Stromal cell of bone marrow (primary cell): ENCODE results near the gene PRKCD.

Experiments
- DNase-seq: peaks from one replicate; pipeline ENCODE4 v3.0.0-alpha.2; 2012; ENCODE audit warnings: low read depth

The PRKCD gene

DNA sequence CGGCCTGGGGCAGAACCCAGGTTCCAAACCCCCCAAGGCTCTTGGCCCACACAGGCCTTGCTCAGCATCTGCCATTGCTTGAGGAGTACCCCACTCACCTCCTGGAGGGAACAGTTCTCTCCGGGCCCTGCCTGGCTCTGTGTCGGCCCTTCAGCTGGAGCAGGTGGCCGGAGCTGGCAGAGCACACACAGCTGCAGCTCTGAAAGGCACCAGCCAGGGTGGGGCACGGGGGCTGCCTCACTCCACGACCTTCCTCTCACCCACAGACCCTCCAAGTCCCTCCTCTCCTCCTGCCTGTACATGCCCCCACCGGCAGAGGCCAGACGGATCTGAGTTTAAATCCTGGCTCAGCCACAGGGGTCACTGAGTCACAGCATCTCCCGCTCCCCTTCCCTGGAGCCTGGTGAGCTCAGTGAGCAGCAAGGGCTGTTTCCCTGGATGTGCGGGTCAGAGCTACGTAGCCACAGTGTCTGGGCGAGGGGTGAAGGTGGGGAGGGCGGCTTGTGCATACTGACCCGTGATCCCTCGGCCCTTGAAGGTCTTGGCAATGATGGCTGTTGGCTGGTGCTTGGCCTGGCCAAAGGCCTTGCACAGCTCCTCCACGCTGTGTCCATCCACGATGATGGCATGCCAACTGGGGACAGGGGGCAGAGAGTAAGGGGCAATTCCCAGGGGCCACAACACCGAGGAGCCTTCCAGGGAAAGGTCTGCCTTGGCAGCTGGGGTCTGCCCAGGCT, 71.8 kb downstream of the PRKCD start:
- no peak for DNase-seq

DNA sequence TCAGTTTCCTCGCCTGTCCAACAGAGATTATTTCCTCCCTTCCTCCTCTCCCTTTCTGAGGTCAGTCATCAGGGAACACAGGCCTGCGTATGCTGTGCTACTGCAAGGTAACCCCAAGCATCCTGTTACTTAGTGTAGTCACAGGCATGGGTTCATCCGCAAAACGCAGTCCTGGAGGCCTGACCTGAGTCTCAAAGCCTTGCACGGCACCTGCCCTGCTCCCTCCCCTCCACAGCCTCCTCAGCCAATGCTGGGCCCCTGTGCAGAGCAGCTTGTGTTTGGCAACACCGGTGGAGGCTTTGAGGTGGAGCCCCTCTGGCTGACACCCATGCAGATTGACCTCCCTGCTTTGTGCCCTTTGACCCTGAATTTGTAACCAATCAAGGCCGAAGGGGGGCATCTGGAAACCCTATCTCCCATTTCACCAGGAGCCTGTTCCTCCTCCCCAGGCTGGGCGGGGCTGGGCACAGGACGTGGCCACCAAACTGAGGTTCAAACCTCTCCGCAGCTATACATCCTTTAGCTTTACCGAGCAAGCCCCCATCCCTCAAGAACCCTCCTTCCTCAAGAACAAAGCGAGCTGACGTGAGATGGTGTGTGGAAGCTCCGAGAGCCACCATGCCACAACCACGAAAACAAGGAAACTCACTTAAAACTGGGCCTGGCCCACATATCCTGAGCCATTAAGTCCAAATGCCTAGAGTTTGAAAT, 73.3 kb downstream of the PRKCD start:
- no peak for DNase-seq

DNA sequence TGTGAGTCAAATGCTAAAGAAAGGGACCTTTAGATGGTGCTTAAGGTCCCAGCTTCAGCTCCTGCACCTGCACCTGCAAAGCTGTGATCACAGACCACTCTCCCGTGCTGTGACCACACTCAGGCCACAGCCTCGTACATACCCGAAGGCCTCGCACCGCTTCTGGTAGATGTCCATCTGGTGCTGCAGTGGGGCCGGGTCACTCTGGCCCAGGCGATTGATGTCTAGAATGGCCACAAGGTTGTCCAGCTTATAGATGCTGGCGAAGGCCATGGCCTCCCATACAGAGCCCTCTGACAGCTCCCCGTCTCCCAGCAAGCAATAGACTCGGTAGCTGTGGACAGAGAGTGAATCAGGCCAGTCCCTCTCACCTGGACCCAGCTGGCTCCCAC, 73.8 kb downstream of the PRKCD start:
- no peak for DNase-seq

DNA sequence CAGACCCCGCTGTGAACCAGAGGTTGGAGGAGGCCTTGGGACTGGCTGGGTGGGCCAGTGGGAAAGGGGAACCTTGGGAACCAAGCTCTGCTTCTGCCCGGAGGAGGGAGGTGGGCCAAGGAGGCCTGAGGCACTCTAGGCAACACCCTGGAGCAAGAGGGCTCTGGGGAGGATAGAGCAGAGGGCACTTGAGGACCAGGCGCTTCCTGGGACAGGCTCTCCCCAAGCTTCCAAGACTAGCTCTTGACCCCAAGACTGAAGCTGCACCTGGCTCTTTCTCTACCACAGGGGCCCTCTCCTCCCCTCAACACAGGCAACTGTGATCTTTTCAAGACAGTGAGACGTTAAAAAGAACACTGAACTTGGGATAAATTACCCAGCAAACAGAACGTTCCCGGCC, 74.5 kb downstream of the PRKCD start:
- no peak for DNase-seq

DNA sequence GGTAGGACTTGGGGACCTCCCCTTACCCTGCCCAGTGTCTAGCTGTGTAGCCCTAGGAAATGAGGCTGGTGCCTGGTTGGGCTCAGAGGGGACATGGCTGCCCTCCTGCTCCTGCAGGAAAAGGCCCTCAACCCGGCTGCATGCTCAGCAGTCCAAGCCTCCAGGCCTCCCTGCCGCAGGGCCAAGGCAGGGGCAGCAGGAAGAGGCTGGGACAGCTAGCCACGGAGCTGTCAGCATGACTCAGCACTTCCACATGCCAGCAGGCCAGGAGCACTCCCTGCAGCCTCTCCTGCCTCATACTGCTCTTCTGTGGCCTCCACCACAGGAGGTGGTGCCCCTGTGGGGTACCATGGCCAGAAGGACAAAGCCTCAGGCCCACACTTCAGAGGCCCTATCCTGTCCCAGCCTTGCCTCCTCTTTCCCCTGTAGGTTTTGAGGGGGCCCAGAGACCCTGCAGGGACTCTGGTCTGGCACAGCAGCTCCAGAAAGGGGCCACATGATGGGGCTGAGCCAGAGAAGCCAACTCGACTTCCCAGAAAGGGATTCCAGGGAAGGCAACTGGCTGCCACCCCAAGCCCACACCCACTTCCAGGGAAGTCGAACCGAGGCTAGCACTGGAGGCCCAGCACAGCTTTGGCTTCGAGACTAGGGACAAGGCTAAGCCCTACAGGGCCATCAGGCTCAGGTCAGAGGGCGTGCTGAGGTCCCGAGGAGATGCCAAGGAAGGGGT, 75.3 kb downstream of the PRKCD start:
- DNase-seq, result peak; percentile 78

DNA sequence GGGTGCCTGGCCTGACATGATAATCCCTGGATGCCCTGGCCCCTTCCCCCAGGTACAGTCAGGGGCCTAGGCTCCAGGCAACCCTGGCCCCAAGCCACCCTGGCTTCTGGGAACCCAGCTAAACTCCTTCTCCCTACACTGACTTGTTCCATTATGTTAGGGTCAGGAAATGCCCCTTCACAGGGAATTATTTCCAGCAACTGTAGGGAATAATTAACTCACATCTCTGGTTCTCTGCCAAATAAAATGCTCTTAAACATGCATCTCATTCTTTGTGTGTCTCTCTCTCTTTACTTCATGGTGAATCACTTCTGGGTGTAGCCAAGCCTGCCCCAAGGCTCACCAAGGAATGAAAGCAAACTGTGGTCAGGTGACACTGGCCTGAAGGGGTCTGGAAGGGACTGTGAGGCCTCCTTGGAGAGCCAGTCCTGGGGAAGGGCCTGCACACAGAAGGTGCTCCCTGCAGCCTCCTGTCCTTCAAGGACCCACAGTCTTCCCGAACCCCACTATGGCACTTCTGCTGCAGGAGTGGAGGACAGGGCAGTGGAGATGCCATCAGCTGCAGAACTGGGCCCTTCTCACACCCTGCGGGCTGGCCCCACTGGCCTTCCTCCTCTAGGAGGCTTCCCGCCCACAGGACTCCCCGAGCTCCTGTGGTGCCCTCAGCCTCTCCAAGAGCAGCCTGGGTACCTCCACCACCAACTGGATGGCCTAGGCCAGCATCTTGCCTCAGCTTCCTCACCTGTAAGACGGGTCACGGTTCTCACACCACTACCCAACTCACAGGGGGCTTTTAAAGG, 77.2 kb downstream of the PRKCD start:
- peak; percentile 92 for DNase-seq

DNA sequence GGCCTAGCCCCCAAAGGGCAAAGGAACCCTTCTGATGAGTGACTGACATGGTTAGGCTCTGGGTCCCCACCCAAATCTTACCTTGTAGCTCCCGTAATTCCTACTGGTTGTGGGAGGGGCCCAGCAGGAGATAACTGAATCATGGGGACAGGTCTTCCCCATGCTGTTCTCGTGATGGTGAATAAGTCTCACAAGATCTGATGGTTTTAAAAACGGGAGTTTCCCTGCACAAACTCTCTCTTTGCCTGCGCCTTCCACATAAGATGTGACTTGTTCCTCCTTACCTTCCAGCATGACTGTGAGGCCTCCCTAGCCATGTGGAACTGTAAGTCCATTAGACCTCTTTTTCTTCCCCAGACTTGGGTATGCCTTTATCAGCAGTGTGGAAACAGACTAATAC, 77.9 kb downstream of the PRKCD start:
- DNase-seq, result no peak

DNA sequence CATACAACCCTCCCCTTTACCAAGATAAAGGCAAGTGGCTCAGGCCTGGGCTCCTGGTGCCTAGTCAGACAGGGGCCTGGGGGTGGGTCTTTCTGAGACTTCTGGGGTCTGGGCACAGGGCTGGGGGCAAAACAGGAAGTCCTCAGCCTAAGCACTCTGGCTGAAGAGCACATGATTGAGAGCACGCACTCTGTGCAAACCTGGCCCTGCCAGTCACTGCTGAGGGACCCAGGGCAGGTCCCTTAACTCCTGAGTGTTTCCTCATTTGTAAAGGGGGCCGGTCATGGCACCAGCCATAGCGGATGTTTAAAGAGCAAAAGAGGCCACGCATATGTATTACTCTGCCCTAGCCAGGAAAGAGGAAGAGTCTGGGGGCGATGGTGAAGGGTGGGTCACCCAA, 78.8 kb downstream of the PRKCD start:
- no peak for DNase-seq

DNA sequence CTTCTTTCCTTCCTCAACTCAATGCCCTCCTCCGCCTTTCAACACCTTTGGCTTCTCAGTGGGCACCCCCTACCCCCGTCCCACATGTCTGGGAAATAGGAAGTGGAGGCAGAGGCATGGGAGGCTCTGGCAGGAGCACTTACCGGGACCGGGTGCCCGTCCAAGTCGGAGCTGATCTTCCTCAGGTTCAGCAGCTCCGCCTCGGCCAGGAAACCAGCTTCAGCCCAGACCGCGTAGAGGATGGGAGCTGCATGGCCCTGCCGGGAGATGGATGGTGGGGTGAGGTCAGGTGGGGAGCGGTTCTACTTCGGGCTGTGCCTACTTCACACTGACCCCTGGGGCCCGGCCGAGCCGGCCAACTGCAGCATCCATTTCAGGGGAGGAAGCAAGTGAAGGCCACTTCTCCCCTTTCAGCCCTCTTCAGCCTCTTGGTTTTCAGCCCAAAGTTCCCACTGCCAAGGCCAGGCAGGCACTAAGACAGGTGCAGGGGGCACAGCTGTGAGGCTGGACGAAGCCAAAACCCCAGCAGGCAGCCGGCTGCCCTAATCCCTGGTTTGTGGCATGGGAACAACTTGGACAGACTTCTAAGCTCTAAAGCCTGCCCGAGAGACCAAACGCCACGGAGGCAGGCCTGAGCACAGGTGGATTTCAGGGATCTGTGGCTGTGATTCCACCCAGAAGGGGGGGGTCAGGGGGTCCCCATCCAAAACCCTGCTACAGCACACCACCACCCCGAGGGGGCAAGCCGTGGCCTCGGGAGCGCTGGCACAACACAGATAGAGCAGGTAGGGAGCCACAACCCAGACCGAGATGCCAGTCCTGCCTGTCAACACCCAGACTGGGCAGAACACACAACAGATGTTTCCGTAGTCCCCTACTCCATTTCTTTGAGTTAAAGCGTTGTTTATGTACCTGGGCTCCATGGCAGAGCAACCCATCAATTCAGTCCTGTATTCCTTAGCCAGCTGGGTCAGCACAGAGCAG, 80.3 kb downstream of the PRKCD start:
- DNase-seq, result no peak

DNA sequence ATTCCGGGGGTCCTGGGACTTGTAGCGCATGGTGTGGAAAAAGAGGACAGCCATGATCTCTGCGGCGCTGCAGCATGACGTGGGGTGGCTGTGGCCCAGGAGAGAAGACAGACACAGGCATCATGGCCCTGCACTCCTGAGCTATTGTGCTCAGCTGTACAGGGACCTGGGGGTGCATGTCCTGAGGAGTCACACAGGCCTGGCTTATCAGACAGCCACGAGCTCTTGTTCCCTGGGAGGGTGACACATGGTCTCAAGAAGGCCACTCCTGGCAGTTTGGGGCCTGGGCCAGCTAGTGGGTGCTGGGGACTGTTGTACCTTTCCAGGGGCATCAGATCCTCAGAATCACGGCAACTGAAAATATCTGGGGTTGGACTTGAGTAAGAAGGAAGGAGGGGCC, 81.1 kb downstream of the PRKCD start:
- no peak for DNase-seq
